ENCODE measurements around the gene PPP1R13B.

- TF ChIP-seq CTCF (IDR thresholded peaks at IDR 0.05 in 4 of 5, conservative IDR thresholded peaks at IDR 0.05 in 1 of 5): no peak
- no peak for TF ChIP-seq POLR2A (IDR thresholded peaks at IDR 0.05)
Observed at GRCh38 chr14:103884854-103885253, 37.5 kb upstream of the PPP1R13B start.
